AG04449 (cell line): ENCODE results near the gene LRG1.

Experiments used
- CTCF ChIA-PET: fragments of 350-600 bp; formaldehyde crosslinking; extraction: SDS; loops from one replicate; lab custom pipeline; 2021; ENCODE audit warnings: antibody characterized with exemption; lab: Yijun Ruan, JAX
- POLR2A ChIA-PET: fragments of 400-600, 350-600 bp; formaldehyde crosslinking; extraction: SDS; loops from one replicate; lab custom pipeline; 2020; ENCODE audit warnings: antibody characterized with exemption, inconsistent platforms; lab: Yijun Ruan, JAX
- DNase-seq: peaks from one replicate; pipeline ENCODE4 v3.0.0-alpha.2; 2010; ENCODE audit warnings: low read depth, low spot score
- H3K4me3 ChIP-seq: 2 replicates; pipeline ENCODE4 v1.5.1; 2011; ENCODE audit warnings: low read depth, mild to moderate bottlenecking, control low read depth, low read length
- TF ChIP-seq, protein P1 (sequence below): IDR thresholded peaks from one replicate; pipeline ENCODE4 v1.5.1; 2011; ENCODE audit warnings: mild to moderate bottlenecking, moderate library complexity, low read length, control low read depth, inconsistent platforms; ENCODE audit not compliant: insufficient read depth; ENCODE audit errors: missing control alignments

Gene LRG1

DNA sequence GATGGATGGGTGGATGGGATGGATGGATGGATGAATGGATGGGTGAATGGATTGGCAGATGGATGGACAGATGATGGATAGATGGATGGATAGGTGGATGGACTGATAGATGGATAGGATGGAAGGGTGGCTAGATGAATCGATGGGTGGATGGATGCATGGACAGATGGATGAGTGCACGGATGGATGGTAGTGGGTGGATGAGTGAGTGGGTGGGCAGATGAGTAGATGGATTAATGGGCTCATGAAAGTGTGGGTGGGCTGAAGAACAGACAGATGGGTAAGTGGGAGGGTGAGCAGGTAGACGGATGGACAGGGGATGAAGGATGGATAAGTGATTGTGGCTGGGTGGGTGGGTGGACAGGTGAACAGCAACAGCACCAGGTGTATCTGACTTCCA lies 13.9 kb upstream of the LRG1 start:
- ChIA-PET CTCF (no interaction called here), POLR2A (no interaction called here)
- no peak for DNase-seq
- H3K4me3 ChIP-seq: no peak overlapping the region
- TF ChIP-seq, protein P1, sequence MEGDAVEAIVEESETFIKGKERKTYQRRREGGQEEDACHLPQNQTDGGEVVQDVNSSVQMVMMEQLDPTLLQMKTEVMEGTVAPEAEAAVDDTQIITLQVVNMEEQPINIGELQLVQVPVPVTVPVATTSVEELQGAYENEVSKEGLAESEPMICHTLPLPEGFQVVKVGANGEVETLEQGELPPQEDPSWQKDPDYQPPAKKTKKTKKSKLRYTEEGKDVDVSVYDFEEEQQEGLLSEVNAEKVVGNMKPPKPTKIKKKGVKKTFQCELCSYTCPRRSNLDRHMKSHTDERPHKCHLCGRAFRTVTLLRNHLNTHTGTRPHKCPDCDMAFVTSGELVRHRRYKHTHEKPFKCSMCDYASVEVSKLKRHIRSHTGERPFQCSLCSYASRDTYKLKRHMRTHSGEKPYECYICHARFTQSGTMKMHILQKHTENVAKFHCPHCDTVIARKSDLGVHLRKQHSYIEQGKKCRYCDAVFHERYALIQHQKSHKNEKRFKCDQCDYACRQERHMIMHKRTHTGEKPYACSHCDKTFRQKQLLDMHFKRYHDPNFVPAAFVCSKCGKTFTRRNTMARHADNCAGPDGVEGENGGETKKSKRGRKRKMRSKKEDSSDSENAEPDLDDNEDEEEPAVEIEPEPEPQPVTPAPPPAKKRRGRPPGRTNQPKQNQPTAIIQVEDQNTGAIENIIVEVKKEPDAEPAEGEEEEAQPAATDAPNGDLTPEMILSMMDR: no peak

DNA sequence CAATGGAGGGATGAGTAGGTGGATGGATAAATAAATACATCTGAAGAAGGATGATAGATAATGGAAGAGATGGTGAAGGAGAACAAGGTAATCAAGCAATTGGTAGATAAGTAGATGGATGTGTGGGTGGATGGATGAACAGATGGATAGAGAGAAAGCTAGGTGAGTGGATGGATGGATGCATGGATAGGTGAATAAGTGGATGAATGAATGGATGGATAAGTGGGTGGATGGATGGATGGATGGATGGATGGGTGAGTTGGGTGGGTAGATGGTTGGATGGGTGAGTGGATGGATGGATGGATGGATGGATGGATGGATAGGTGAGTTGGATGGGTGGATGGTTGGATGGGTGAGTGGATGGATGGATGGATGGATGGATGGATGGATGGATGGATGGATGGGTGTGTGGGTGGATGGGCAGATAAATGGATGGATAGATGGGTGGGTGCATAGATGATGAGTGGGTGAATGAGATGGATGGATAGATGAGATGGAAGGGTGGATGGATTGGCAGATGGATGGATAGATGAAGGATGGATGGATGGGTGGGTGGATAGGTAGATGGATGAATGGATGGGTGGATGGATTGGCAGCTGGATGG lies 13.4 kb upstream of the LRG1 start:
- ChIA-PET POLR2A (no interaction called here), CTCF (interaction anchor here (3.1 kb wide), 1 partner anchor 84 kb away, joined by 10 read pairs; no protein-coding TSS in a partner anchor)
- TF ChIP-seq, protein P1: no peak
- H3K4me3 ChIP-seq: no peak overlapping the region
- no peak for DNase-seq

DNA sequence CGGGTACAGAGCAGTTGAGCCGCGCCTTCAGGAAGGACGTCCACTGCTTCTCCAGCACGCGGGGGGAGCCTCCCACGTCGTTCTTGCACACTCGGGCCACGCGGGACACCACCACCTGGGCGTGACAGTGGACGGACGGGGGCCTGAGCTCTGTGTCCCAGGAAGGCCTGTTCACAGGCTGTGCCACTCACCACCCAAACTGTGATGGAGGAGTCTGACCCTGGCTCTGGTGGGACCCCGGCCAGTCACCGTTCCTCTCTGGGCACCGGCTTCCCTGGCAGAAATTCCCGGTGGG lies 12.6 kb upstream of the LRG1 start:
- ChIA-PET POLR2A (no interaction called here), CTCF (interaction anchor here (3.1 kb wide), 1 partner anchor 85 kb away, joined by 10 read pairs; no protein-coding TSS in a partner anchor)
- DNase-seq: no peak
- no peak overlapping the region for H3K4me3 ChIP-seq
- TF ChIP-seq, protein P1: no peak

DNA sequence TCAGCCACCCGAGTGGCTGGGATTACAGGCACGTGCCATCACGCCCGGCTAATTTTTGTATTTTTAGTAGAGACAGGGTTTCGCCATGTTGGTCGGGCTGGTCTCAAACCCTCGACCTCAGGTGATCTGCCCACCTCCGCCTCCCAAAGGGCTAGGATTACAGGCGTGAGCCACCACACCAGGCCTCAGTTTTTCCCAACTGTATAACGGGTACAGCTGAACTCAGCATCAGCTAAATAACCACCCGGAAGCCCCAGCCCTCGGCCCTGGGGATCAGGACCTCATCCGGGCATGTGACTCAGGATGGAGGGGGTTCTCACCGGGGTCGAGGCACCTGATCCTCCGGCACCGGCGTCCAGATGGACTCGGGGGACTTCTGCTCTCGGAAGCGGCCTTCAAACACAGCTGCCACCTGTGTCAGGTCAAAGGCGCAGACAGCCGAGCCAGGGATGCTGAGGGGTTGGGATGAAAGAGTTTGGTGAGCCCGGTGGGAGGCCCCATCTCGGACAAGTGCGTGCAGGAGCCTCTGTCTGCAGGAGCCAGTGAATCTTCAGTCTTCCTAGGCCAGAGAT lies 10.7 kb upstream of the LRG1 start:
- no peak for DNase-seq
- H3K4me3 ChIP-seq: no peak overlapping the region
- POLR2A ChIA-PET: no interaction called here
- CTCF ChIA-PET: interaction anchor here (3.1 kb wide), 1 partner anchor 87 kb away, joined by 10 read pairs; no protein-coding TSS in a partner anchor
- TF ChIP-seq, protein P1: no peak

DNA sequence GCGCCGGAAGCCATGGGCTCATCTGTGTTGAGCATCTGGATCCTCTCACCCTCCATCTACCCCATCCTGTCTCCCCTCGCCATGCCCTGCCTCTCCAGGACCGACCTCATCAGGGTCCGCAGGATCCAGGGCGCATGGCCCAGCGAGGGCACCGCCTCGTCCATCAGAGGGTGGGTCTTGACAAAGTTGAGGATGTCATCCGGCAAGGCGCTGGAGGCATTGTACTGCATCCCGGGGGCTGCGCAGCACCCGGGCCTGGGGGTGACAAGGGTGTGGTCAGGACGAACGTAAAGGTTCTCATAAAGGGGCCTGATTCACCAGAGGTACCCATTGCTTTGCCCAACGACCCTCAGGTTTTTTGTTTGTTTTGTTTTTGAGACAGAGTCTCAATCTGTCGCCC lies 10.2 kb upstream of the LRG1 start:
- ChIA-PET CTCF (interaction anchor here (1.1 to 2.2 kb wide), 2 partner anchors 9 to 83 kb away, joined by 3 to 9 read pairs; no protein-coding TSS in a partner anchor), POLR2A (no interaction called here)
- DNase-seq: no peak
- TF ChIP-seq, protein P1: no peak
- H3K4me3 ChIP-seq: no peak overlapping the region

DNA sequence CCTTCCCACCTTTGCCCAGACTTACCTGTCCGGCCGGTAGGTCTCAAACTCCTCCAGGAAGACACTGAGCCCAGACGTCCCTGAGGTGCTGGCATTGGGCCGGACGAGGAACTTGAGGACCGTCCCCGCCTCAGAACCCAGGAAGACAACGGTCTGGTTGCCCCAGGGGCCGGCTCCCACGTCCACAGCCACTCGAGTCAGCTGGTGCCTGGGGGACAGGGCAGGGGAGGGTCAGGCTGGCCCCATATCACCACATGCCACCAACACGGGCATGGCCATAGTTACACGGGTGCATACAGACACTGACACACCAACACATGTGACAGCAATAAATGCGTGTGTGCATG lies 8.4 kb upstream of the LRG1 start:
- no peak overlapping the region for H3K4me3 ChIP-seq
- no peak for DNase-seq
- TF ChIP-seq, protein P1: no peak
- CTCF ChIA-PET: interaction anchor here (0.6 to 2.3 kb wide), 4 partner anchors 11 to 88 kb away, joined by 3 to 15 read pairs (median 7); no protein-coding TSS in a partner anchor
- POLR2A ChIA-PET: no interaction called here
